Activated CD4-positive, alpha-beta T cell treated with anti-CD3 and anti-CD28 coated beads, Interleukin-2, amount 50 U/mL, for 4 hours (primary cell): ENCODE results near the gene TIMM8A.

ENCODE experiments used
- DNase-seq, 2 experiments: peaks; one replicate each; pipeline ENCODE4 v3.0.0-alpha.2; 2020

TIMM8A gene, protein sequence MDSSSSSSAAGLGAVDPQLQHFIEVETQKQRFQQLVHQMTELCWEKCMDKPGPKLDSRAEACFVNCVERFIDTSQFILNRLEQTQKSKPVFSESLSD

DNA sequence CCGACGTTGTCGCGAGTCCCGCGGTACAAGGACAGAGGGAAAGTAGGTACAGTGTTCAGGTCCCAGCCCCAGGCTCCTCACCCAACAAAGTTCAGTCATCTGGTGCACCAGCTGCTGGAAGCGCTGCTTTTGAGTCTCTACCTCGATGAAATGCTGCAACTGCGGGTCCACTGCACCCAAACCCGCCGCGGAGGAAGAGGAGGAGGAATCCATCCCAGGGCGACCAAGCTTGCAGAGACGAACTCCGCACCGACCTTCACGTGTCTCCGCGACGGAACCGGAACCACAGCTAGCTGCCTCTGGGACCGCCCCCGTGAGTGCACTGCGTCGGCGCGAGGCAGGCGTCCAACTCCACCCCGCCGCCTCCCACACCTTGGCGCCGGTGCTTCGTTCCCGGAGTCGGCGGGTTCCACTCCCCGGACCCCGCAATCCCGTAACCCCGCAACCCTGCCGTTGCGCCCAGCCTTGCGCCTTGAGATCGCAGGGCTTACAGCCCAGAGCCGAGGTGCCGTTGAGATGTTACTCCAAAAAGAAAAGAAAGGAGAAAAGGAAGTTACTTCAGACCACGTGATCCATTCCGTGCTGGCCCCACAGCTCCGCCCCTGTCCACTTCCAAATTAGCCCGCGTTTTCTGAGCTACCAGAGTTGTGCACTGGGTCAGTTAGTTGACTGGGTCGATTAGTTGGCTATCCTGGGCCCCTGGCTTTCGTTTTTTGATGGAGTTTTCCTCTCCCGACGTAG lies at the start of gene TIMM8A:
Gene TIMM8A, minus strand, starts transcription at position 291 of the 741 bp plus-strand sequence. Its CDS starts 78 bp downstream, at position 213.
- peak; percentile 69 for DNase-seq

GRCh38 chrX:101397779-101398178 lies 49.2 kb upstream of the TIMM8A start:
- no peak for DNase-seq

DNA sequence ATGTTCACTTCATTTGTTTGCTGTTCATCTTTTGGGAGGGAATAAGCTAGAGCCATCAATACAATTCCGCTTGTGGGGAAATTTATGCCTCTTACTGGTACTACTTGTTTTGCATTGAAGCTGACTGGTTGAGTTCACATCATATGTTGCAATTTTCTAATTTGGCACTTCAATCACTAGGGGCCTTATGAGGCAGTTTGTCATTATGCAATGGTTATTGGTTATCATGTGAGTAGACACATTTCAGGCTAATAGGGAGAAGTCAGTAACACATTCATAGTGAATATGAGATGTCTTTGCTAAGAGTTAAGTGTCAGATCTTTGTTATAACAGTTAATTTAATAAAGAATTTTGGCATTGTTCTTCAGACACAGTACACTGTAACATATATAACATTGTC lies 47.2 kb upstream of the TIMM8A start:
- DNase-seq = no peak

DNA sequence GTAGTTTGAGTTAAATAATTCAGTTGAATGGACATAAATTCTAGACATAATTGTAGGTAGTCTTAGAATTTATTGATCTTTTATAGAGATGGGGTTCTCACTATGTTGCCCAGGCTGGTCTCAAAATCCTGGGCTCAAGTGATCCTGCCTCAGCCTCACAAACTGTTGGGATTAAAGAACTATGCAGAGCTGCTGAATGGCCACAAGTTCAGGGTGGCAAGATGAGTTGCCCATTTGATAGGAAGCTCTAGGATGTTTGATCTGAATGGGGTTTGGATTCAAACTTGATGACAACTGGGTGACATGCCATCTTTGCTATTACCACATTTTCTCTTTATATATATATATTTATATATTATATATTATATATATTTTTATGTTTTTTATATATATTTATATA lies 45.8 kb upstream of the TIMM8A start:
- DNase-seq = no peak

DNA sequence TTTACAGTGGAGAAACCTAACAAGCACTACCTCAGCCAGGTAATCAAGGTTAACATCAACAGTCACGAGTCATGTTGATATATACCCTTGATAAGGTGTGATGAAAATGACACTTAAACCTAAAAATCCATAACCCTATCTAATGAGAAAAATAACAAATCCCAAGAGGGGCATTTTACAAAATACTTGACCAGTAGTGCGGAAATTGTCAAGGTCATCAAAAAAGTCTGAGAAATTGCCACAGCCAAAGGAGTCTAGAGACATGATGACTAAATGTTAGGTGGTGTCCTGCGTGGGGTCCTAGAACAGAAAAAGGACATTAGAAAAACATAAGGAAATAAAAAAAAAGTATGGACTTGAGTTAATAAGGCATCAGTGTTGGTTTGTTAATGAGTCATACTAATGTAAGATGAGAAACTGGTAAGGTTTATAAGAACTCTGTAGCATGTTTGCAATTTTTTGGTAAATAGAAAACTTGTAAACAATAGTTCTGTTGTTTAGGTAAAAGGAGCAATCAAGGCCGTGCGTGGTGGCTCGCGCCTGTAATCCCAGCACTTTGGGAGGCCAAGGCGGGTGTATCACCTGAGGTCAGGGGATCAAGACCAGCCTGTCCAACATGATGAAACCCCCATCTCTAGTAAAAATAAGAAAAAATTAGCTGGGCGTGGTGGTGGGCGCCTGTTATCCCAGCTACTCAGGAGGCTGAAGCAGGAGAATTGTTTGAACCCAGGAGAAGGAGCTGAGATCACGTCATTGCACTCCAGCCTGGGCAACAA lies 45.2 kb upstream of the TIMM8A start:
- no peak for DNase-seq

DNA sequence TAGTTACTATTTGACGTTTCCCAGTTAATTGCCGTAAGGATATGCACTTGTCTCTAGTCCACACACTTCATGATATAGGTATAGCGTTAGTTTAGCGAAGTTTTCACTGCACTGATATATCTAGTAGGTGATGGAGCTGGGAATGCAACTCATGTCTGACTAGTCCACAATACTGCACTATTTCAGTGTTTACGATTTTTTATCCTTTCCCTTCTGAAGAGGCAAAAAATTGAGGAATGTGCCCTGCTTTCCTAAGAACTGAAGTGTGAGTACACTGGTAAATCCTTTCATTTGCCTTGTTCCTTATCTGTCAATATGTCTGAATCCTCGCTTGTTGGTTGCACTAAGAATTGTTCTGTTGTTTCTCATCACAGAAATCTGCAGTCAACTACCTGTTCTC lies 43.3 kb upstream of the TIMM8A start:
- DNase-seq = no peak

- peak; percentile 76 to 77 for DNase-seq
Measured at GRCh38 chrX:101390664-101391525, 42.4 kb upstream of the TIMM8A start, which contains the start of gene RPL36A. RPL36A (plus strand) TSS chrX:101391011; CDS start chrX:101391044, 33 bp downstream.

GRCh38 chrX:101388604-101389003 lies 40.1 kb upstream of the TIMM8A start:
- no peak for DNase-seq

GRCh38 chrX:101386542-101386885 lies 38.0 kb upstream of the TIMM8A start:
- no peak for DNase-seq

DNA sequence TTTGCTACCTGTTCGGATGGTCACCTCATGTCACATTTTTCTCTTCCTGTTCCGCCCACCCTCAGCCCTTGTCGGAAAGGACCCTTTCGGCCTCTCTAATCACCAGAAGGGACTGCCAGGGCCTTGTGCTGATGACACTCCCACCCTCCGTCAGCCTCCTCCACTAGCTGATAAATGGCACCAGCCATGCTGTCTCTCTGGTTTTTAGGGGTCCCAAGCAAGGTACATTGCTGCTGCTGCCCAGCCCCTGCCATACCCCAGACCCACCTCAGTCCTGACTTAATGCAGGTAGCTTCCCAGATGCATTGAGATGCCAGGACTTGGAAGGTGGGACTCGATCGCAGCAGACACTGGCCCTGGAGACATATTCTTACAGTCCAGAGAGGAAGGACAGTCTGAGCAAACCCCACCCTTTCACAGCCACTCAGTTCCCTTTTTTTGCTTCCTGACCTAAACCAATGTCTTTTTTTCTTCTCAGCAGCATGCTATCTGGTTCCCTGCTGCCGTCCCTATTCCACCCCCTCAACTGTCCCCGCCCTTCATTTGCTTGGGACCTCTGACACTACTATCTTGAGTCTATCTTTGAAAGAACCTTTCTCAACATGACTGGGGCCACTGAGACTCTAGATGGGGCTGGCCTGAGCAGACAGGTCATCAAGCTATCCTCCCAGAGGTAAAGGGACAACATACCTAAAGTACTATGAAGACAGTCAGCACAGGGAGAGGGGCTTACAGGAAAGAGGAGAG lies 37.4 kb upstream of the TIMM8A start, which contains the start of gene BTK:
Gene BTK, minus strand, starts transcription at position 397 of the 747 bp plus-strand sequence. CDS start 10,907 bp downstream, outside the sequence.
- no peak for DNase-seq

GRCh38 chrX:101385026-101385684 lies 36.6 kb upstream of the TIMM8A start:
- DNase-seq = no peak

DNA sequence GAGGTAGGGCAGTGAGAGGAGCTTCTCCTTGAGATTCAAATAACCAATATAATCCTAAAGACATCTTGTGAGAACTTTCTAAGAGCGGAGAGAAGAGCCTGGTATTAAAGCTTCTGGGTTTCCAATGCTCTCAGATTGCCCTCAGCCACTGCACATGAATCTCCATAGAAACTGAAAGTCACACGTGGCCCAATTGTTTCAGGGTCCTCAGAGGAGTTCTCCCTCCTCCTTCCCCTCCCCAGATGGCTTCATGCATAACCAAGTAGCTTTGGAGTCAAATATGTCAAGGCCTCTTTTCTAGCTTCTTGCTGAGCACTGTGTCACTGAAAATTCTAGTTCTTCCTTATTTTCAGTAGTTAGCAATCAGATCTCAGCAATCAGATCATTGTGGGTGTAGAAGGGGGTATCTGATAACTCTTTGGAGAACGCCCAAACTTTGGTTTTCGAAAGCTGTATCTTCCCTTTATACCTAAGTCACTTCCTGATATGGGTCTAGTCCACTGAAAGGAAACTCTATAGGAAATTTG lies 35.2 kb upstream of the TIMM8A start:
- DNase-seq = no peak

- no peak for DNase-seq
Measured at GRCh38 chrX:101377547-101377946, 29.0 kb upstream of the TIMM8A start.

DNA sequence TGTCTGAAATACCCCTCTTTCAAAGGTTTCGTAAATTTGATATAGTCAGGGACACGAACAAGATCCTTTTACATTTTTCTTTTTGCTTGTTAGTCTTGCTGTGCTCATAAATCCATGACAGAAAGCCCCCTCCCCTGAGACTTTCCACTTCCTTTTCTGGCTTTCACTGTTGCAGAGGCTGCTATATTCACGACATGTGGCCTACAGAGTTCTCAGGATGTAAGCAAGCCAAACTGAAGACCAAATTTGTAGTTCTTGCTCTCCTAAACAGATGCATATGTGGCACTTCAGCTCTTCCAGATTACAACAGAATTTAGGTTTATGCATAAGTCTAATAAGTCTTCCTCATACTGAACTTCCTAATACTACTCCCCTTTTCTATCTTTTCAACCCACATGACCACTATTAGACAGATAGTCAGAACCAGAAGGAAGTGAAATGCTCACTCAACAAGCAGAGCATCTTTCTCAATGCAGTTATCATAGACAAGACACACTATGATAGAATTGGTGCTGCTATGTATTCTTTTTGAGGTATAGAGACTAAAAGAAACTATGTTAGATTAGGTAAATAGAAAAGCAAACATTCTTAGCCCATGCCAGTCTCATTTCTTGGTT lies 22.5 kb upstream of the TIMM8A start:
- DNase-seq = no peak

GRCh38 chrX:101369687-101370086 lies 21.1 kb upstream of the TIMM8A start:
- DNase-seq = no peak

GRCh38 chrX:101368800-101369199 lies 20.3 kb upstream of the TIMM8A start:
- no peak for DNase-seq

GRCh38 chrX:101365301-101365795 lies 16.8 kb upstream of the TIMM8A start:
- no peak for DNase-seq

GRCh38 chrX:101362757-101363156 lies 14.2 kb upstream of the TIMM8A start:
- no peak for DNase-seq

GRCh38 chrX:101362116-101362515 lies 13.6 kb upstream of the TIMM8A start:
- DNase-seq = no peak

GRCh38 chrX:101360390-101360789 lies 11.8 kb upstream of the TIMM8A start:
- DNase-seq = no peak

GRCh38 chrX:101359966-101360365 lies 11.4 kb upstream of the TIMM8A start:
- DNase-seq = no peak
